ENCODE measurements around the gene PARD3B. TPM values are rescaled to one million over a fixed set of nuclear protein-coding genes. Genes with fewer than 3 reads are reported as not detected.

PARD3B gene
- total RNA-seq, 2 experiments from 2014 or later: 0.11 to 0.88 TPM

DNA sequence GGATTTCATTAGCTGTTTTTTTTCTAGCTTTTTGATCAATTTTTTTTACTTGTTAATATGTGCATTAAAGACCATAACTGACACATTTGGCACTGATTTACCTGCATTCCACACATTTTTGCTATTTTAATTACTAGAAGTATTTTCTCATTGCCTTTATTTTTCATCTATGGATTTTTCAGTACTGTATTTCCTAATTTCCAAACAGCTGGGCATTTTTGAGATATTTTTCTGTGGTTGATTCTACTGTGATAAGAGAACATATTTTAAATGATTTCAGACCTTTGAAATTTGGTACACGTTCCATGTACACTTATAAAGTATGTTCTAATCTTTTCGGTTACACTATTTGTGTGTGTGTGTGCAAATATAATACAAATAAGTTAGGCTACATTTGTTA is 135.3 kb downstream of the PARD3B start:
- TF ChIP-seq, protein P1, sequence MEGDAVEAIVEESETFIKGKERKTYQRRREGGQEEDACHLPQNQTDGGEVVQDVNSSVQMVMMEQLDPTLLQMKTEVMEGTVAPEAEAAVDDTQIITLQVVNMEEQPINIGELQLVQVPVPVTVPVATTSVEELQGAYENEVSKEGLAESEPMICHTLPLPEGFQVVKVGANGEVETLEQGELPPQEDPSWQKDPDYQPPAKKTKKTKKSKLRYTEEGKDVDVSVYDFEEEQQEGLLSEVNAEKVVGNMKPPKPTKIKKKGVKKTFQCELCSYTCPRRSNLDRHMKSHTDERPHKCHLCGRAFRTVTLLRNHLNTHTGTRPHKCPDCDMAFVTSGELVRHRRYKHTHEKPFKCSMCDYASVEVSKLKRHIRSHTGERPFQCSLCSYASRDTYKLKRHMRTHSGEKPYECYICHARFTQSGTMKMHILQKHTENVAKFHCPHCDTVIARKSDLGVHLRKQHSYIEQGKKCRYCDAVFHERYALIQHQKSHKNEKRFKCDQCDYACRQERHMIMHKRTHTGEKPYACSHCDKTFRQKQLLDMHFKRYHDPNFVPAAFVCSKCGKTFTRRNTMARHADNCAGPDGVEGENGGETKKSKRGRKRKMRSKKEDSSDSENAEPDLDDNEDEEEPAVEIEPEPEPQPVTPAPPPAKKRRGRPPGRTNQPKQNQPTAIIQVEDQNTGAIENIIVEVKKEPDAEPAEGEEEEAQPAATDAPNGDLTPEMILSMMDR (IDR thresholded peaks at IDR 0.05): no peak
- CTCF ChIA-PET: no interaction called here
- no peak for ATAC-seq
- Mint-ChIP-seq H3K9me3 (no peaks in the 10 kb centered on the region), H3K4me3 (no peak overlapping the region), H3K27ac (no peak overlapping the region), H3K27me3 (peaks cover 1% of the 10 kb centered on the region), H3K4me1 (ENCODE audit: low read depth) (no peaks in the 10 kb centered on the region), H3K36me3 (ENCODE audit: low read depth) (no peaks in the 10 kb centered on the region)
- no peak for DNase-seq
- intact Hi-C loops (cut with micrococcal nuclease): no loop called here
- POLR2A ChIA-PET: no interaction called here

DNA sequence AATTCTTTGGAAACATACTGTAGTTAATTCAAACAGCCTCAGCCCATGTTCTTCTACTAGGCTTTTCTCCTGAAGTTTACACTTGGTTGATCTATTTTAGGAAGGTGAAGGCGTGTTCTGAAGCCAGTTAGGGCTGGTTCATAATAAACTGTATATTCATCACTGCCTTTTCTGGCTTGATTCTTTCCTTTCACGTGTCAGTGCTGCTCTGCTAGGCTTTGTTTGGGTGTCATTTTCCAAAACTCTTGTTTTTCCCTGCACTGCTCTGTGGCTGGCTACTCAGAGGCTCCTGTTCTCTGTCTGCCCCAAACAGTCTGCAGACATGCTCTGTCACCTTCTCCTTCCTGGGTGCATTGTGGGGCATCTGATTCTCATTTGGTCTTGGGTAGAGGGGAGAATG is 136.1 kb downstream of the PARD3B start:
- Mint-ChIP-seq H3K27ac (no peak overlapping the region), H3K9me3 (no peaks in the 10 kb centered on the region), H3K4me1 (ENCODE audit: low read depth) (no peaks in the 10 kb centered on the region), H3K36me3 (ENCODE audit: low read depth) (no peaks in the 10 kb centered on the region), H3K27me3 (peaks cover 1% of the 10 kb centered on the region), H3K4me3 (no peak overlapping the region)
- ChIA-PET POLR2A (no interaction called here), CTCF (no interaction called here)
- no peak for ATAC-seq
- TF ChIP-seq, protein P1 (IDR thresholded peaks at IDR 0.05): no peak
- DNase-seq: no peak
- intact Hi-C loops (cut with micrococcal nuclease): no loop called here

DNA sequence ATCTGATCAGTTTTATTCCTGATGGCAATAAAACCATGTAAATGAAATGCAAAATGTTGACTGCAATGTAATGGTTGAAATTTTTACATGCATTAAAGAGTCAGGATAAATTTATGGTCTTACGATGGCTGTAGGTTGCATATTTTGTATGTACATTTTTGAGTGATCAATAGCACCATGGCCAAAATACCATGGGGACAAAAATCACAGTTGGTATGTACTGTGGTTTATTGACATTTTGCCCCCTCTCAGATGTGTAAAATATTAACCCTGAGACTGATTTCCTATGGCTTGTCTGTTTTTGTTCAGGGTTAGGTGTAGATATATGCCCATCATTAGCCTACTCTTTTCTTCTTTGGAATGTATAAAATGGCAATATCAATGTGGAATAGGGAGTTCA is 138.1 kb downstream of the PARD3B start:
- Mint-ChIP-seq H3K27me3 (peaks cover 1% of the 10 kb centered on the region), H3K4me1 (ENCODE audit: low read depth) (no peaks in the 10 kb centered on the region), H3K36me3 (ENCODE audit: low read depth) (no peaks in the 10 kb centered on the region), H3K4me3 (no peak overlapping the region), H3K9me3 (no peaks in the 10 kb centered on the region), H3K27ac (no peak overlapping the region)
- ATAC-seq (no peak), DNase-seq (no peak)
- ChIA-PET CTCF (no interaction called here), POLR2A (no interaction called here)
- intact Hi-C loops (cut with micrococcal nuclease): no loop called here
- TF ChIP-seq, protein P1 (IDR thresholded peaks at IDR 0.05): no peak

DNA sequence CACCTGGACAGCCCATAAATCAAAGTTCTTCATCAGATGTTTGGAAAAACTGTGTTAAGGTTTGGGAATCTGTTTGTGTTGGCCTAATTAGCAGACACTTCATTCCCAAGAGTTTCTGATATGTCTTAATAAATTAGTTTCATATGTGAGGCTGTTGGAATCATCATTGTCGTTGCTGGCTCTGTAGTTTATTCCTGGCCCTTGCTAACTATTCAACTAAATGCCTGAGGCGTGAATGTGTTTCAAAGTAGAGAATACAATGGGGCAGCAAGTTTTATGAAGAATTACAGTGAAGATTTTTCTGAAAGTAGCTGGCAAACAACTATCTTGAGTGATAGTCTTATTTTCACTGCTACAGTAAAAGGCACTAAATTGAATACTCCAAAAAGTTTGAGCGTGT is 141.1 kb downstream of the PARD3B start:
- ATAC-seq: no peak
- Mint-ChIP-seq H3K36me3 (ENCODE audit: low read depth) (no peaks in the 10 kb centered on the region), H3K4me1 (ENCODE audit: low read depth) (no peaks in the 10 kb centered on the region), H3K9me3 (no peaks in the 10 kb centered on the region), H3K27me3 (peaks cover 1% of the 10 kb centered on the region), H3K27ac (no peak overlapping the region), H3K4me3 (no peak overlapping the region)
- DNase-seq: no peak
- TF ChIP-seq, protein P1 (IDR thresholded peaks at IDR 0.05): no peak
- POLR2A ChIA-PET: no interaction called here
- intact Hi-C loops (cut with micrococcal nuclease): no loop called here
- CTCF ChIA-PET: no interaction called here

DNA sequence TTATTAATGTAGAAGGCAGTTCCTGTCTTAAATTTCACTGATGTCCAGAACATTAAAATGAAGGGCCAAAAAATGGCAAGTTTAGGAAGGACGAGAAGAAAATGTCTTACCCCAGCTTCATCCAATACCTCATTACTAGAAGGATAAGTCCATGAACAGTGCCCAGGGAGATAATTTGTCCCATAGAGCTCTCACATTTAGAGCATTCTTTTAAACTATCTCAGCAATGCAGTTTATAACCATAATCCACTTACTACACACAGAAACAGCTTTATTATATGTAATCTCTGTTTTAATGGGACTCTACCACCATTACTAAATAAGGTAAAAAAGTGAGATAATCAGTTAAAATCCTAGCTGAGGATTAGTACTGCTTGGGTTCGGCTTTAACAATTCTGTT is 142.5 kb downstream of the PARD3B start:
- Mint-ChIP-seq H3K36me3 (ENCODE audit: low read depth) (no peaks in the 10 kb centered on the region), H3K27me3 (peaks cover 1% of the 10 kb centered on the region), H3K4me1 (ENCODE audit: low read depth) (no peaks in the 10 kb centered on the region), H3K9me3 (no peaks in the 10 kb centered on the region), H3K4me3 (no peak overlapping the region), H3K27ac (no peak overlapping the region)
- ChIA-PET POLR2A (no interaction called here), CTCF (no interaction called here)
- TF ChIP-seq, protein P1 (IDR thresholded peaks at IDR 0.05): no peak
- intact Hi-C loops (cut with micrococcal nuclease): no loop called here
- DNase-seq (no peak), ATAC-seq (no peak)
